Measurements from ENCODE around the gene SLC2A13. TPM values are rescaled to one million over a fixed set of nuclear protein-coding genes. Genes with fewer than 3 reads are reported as not detected.

SLC2A13 gene
- total and polyA plus RNA-seq, 4 donors: 3.2 to 21.4 (median 7.4) TPM

- no peak overlapping the region for H3K4me3 ChIP-seq
- H3K36me3 ChIP-seq (ENCODE audit: control insufficient read depth in 4 of 4, insufficient read depth in 4 of 4, low read length in 4 of 4): no peaks in the 10 kb centered on the region
- H3K4me1 ChIP-seq (ENCODE audit: control insufficient read depth in 5 of 5, insufficient read depth in 5 of 5, low read length in 5 of 5): no peaks in the 10 kb centered on the region
- no peak overlapping the region for H3K27ac ChIP-seq (ENCODE audit: low read depth in 1 of 2, low read length in 1 of 2)
- no peak for TF ChIP-seq CTCF (IDR thresholded peaks at IDR 0.05; ENCODE audit: control extremely low read depth, extremely low read depth)
- no peak for DNase-seq
- peaks cover 0 to 10% (median 5%) of the 10 kb centered on the region in 4 donors for H3K9me3 ChIP-seq (ENCODE audit: control insufficient read depth in 4 of 4, insufficient read depth in 3 of 4, low read length in 3 of 4)
- no peak for ATAC-seq (ENCODE audit: insufficient read depth, low FRiP score)
- no peaks in the 10 kb centered on the region for H3K27me3 ChIP-seq (ENCODE audit: control insufficient read depth in 3 of 3, insufficient read depth in 3 of 3, low read length in 2 of 3)
- H3K9ac ChIP-seq (ENCODE audit: insufficient read depth in 1 of 2, low read length in 2 of 2): no peak overlapping the region
Measured at GRCh38 chr12:39878753-39879152, 227.1 kb downstream of the SLC2A13 start.

- no peak overlapping the region for H3K27ac ChIP-seq (ENCODE audit: low read depth in 1 of 2, low read length in 1 of 2)
- DNase-seq (no peak), ATAC-seq (ENCODE audit: insufficient read depth, low FRiP score) (no peak)
- no peaks in the 10 kb centered on the region for H3K4me1 ChIP-seq (ENCODE audit: control insufficient read depth in 5 of 5, insufficient read depth in 5 of 5, low read length in 5 of 5)
- peaks cover 0 to 10% (median 5%) of the 10 kb centered on the region in 4 donors for H3K9me3 ChIP-seq (ENCODE audit: control insufficient read depth in 4 of 4, insufficient read depth in 3 of 4, low read length in 3 of 4)
- no peak overlapping the region for H3K9ac ChIP-seq (ENCODE audit: insufficient read depth in 1 of 2, low read length in 2 of 2)
- H3K27me3 ChIP-seq (ENCODE audit: control insufficient read depth in 3 of 3, insufficient read depth in 3 of 3, low read length in 2 of 3): no peaks in the 10 kb centered on the region
- no peak overlapping the region for H3K4me3 ChIP-seq
- no peaks in the 10 kb centered on the region for H3K36me3 ChIP-seq (ENCODE audit: control insufficient read depth in 4 of 4, insufficient read depth in 4 of 4, low read length in 4 of 4)
- no peak for TF ChIP-seq CTCF (IDR thresholded peaks at IDR 0.05; ENCODE audit: control extremely low read depth, extremely low read depth)
Measured at GRCh38 chr12:39875721-39876120, 230.2 kb downstream of the SLC2A13 start.

GRCh38 chr12:39874785-39875184 lies 231.1 kb downstream of the SLC2A13 start:
- DNase-seq (no peak), ATAC-seq (ENCODE audit: insufficient read depth, low FRiP score) (no peak)
- H3K4me3 ChIP-seq: no peak overlapping the region
- H3K27me3 ChIP-seq (ENCODE audit: control insufficient read depth in 3 of 3, insufficient read depth in 3 of 3, low read length in 2 of 3): no peaks in the 10 kb centered on the region
- H3K27ac ChIP-seq (ENCODE audit: low read depth in 1 of 2, low read length in 1 of 2): no peak overlapping the region
- H3K4me1 ChIP-seq (ENCODE audit: control insufficient read depth in 5 of 5, insufficient read depth in 5 of 5, low read length in 5 of 5): no peaks in the 10 kb centered on the region
- H3K9ac ChIP-seq (ENCODE audit: insufficient read depth in 1 of 2, low read length in 2 of 2): no peak overlapping the region
- 92 to 98% methylated on average over 2 of the region's 2 CpGs for WGBS, 2 donors
- no peak for TF ChIP-seq CTCF (IDR thresholded peaks at IDR 0.05; ENCODE audit: control extremely low read depth, extremely low read depth)
- peaks cover 0 to 10% (median 4%) of the 10 kb centered on the region in 4 donors for H3K9me3 ChIP-seq (ENCODE audit: control insufficient read depth in 4 of 4, insufficient read depth in 3 of 4, low read length in 3 of 4)
- no peaks in the 10 kb centered on the region for H3K36me3 ChIP-seq (ENCODE audit: control insufficient read depth in 4 of 4, insufficient read depth in 4 of 4, low read length in 4 of 4)

GRCh38 chr12:39873065-39873464 lies 232.8 kb downstream of the SLC2A13 start:
- 86 to 100% methylated on average over 1 of the region's 1 CpG for WGBS, 2 donors
- H3K9ac ChIP-seq (ENCODE audit: insufficient read depth in 1 of 2, low read length in 2 of 2): no peak overlapping the region
- no peak for TF ChIP-seq CTCF (IDR thresholded peaks at IDR 0.05; ENCODE audit: control extremely low read depth, extremely low read depth)
- H3K4me3 ChIP-seq: no peak overlapping the region
- peaks cover 0 to 3% (median 0%) of the 10 kb centered on the region in 4 donors for H3K36me3 ChIP-seq (ENCODE audit: control insufficient read depth in 4 of 4, insufficient read depth in 4 of 4, low read length in 4 of 4)
- H3K4me1 ChIP-seq (ENCODE audit: control insufficient read depth in 5 of 5, insufficient read depth in 5 of 5, low read length in 5 of 5): no peaks in the 10 kb centered on the region
- H3K9me3 ChIP-seq (ENCODE audit: control insufficient read depth in 4 of 4, insufficient read depth in 3 of 4, low read length in 3 of 4): no peaks in the 10 kb centered on the region
- H3K27ac ChIP-seq (ENCODE audit: low read depth in 1 of 2, low read length in 1 of 2): no peak overlapping the region
- no peak for ATAC-seq (ENCODE audit: insufficient read depth, low FRiP score)
- H3K27me3 ChIP-seq (ENCODE audit: control insufficient read depth in 3 of 3, insufficient read depth in 3 of 3, low read length in 2 of 3): no peaks in the 10 kb centered on the region
- no peak for DNase-seq

Data from lung (tissue), 12 donors.